NCI-H82 treated with DMSO at 0.1 percent for 48 hours (cell line): ENCODE results near the gene OTX1.
A peak's percentile ranks its signal among the peaks of the same experiment; 100 is the strongest.
"Not testable (repeated sequence)": the region's sequence is repeated elsewhere in the genome, so short reads cannot be mapped to it uniquely, and the experiment has no call there.

Experiments
- DNase-seq: peaks from one replicate; lab custom pipeline; 2025; ENCODE audit not compliant: unreplicated experiment; lab: John Stamatoyannopoulos, UW

The OTX1 gene

GRCh38 chr2:63050334-63051041 is at the start of gene OTX1:
OTX1 (plus strand) TSS chr2:63050830; CDS start chr2:63052991, 2,161 bp downstream.
- peak; percentile 78 for DNase-seq

GRCh38 chr2:63001576-63001975 is 49.1 kb upstream of the OTX1 start:
- no peak for DNase-seq

DNA sequence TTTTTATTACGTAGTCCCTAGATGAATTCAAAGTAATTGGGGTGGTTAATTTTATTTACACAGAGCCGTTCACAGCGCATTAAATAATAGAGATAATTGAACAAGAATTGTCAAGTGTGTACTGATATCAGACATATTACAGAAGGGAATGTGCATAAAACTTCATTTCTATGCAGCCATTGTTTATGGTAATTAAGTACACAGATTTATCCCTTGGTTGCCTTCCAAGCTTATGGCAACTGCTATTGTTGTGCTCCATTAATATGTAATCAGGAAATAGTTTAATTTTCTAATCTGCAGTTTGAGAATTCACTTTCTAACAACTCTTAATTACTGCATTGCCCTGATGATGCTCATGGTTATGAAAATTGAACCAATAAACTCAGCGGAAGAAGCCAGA is 47.3 kb upstream of the OTX1 start:
- no peak for DNase-seq

GRCh38 chr2:63007813-63008458 is 42.7 kb upstream of the OTX1 start:
- peak; percentile 78 for DNase-seq

DNA sequence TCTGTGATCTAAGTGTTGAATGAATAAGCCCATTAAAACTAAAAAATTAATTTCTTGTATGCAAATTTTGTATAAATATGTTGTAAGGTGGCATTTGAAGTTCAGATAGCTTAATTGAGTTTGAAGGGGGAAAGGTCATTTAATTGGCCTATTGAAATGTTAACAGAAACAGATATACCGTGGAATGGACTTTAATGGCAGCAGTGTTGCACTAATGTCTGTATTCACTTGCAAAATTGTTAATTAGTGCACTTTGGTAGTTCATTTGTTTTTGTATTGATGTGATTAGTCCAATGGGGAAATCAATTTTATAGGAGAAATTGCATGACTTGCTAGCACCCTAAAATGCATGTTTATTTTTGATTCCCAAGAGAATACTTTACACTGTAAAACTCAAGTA is 41.8 kb upstream of the OTX1 start:
- DNase-seq = no peak

DNA sequence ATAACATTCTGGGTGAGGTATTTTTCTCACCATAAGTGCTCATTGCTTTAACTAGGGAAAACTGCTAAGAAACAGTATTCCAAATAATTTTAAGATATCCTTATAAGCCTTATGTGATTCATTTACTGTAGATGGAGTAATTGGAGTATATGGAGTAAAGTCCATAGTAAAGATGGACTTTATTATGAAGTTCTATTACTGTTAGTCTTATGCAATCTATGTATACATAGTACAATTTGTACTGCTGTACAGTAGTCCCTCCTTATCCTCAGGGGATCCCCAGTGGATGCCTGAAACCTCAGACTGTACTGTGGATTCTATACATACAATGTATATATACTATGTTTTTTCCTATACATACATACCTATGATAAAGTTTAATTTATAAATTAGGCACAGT is 41.1 kb upstream of the OTX1 start:
- DNase-seq = no peak

DNA sequence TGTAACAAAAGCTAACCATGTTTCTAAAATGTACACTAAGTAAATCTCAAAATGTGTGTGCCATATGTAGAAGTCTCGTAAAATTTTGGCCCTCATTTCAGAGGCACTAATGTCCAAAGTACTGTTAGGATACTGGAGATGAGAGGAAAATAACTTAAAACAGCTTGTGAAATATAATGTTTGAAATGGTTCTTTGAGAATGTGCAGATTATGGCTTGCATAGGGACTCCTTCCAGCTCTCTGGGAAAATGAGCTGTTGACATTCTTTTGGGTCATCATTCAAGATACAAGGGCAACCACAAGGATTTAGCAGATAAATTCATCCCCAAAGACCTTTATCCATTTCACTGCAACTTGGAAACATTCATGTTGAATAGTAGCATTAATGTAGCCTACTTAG is 38.1 kb upstream of the OTX1 start:
- DNase-seq = no peak

GRCh38 chr2:63013438-63013837 is 37.2 kb upstream of the OTX1 start:
- DNase-seq = no peak

DNA sequence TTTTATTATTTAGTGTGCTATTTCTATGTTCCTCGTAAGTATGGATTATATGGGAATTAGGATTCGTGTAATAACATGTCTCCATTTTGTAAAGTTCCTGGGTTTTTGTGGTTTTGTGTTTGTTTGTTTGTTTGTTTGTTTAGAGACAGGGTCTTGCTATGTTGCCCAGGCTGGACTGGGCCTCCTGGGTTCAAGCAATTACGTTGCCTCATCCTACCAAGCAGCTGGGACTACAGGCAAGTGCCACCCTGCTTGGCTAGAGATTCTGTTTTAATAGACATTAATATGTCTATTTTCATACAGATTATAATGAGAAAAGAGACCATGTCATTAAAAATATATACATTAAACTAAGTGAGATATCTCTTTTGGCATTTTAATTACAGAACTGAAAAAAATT is 35.2 kb upstream of the OTX1 start:
- no peak for DNase-seq

- no peak for DNase-seq
Measured at GRCh38 chr2:63018439-63018838, 32.2 kb upstream of the OTX1 start.

- not testable (repeated sequence) for DNase-seq
Measured at GRCh38 chr2:63019686-63020085, 30.9 kb upstream of the OTX1 start.

- DNase-seq = peak; percentile 46
Measured at GRCh38 chr2:63023444-63023843, 27.2 kb upstream of the OTX1 start.

DNA sequence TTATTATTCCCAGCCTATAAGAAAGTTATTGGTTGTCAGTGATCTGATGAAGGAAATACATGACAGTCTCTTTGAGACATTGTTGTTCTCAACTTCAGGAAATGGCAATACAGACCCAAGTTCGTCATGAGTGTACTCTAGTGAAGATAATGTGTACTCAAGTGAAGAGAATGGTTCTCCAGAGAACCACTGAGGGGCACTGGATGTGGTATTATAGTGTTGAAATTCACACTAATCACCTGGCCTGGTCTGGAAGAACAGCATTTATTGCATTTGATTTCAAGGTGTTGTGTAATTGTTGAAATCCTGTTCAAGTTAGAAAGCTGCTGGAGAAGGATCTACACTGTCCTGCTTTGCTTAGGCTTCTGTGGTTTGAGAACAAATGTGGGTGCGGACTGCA is 23.4 kb upstream of the OTX1 start:
- no peak for DNase-seq

- no peak for DNase-seq
Measured at GRCh38 chr2:63029058-63029457, 21.6 kb upstream of the OTX1 start.

GRCh38 chr2:63034526-63034925 is 16.1 kb upstream of the OTX1 start:
- DNase-seq = peak; percentile 96

- DNase-seq = no peak
Measured at GRCh38 chr2:63035169-63035568, 15.5 kb upstream of the OTX1 start.

- DNase-seq = no peak
Measured at GRCh38 chr2:63035660-63036059, 15.0 kb upstream of the OTX1 start.

DNA sequence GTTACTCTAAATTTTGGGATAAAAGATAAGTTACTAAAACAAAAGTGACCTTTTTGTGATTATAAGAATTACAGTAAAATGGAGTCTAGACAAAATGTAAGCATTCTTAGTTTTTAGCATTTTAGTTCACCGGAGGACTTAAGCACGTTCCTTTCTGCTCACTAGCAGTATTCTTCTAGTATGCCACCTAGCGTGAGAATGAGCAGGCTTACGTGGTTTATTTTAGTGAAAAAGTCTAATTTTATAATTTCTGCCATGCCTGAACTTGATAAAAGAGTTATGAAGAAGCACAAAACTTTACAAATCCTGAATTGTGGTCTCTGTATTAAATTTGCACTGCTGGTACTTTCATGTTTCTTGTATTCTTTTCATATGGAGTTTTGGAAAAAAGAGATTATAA is 12.6 kb upstream of the OTX1 start:
- no peak for DNase-seq

DNA sequence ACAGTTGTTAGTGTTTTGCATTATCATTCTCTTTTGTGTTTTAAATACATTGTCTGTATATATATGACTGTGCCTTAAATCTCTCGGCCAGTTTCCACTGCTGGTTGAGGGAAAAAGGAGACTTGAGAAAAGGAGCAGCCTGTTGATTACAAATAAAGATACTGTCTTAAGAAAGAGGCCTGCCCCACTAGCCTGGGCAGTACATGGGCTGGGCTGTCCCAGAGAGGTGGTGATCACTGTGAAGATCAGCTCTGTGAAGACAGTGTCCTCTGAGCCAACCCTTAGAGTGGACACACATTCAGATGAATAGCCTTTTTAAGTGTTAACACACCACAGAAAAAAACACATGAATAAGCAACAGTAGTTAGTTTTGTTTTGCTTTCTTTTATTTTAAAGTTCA is 10.0 kb upstream of the OTX1 start:
- DNase-seq = no peak

- DNase-seq = peak; percentile 32
Measured at GRCh38 chr2:63041592-63041991, 9.0 kb upstream of the OTX1 start.

- DNase-seq = no peak
Measured at GRCh38 chr2:63044362-63045327, 6.0 kb upstream of the OTX1 start.

- no peak for DNase-seq
Measured at GRCh38 chr2:63046552-63046951, 4.1 kb upstream of the OTX1 start.
